Activated CD4-positive, alpha-beta T cell treated with anti-CD3 and anti-CD28 coated beads, Interleukin-2, amount 10 ng/mL, durations not matched to agents 24 days and 14 days (primary cell): ENCODE measurements around the gene SOX2. TPM values are rescaled to one million over a fixed set of nuclear protein-coding genes. Genes with fewer than 3 reads are reported as not detected.

Source experiments
- DNase-seq: peaks from one replicate; pipeline ENCODE4 v3.0.0; 2022
- H3K27ac Mint-ChIP-seq: one replicate; pipeline ENCODE4 v1.8.0; 2022; ENCODE audit warnings: mild to moderate bottlenecking, mixed read lengths
- H3K27me3 Mint-ChIP-seq: one replicate; pipeline ENCODE4 v1.8.0; 2022; ENCODE audit warnings: mixed read lengths
- H3K36me3 Mint-ChIP-seq: one replicate; pipeline ENCODE4 v1.8.0; 2022; ENCODE audit warnings: low read depth, mild to moderate bottlenecking, mixed read lengths
- H3K4me1 Mint-ChIP-seq: one replicate; pipeline ENCODE4 v1.8.0; 2021; ENCODE audit warnings: mixed read lengths
- H3K4me3 Mint-ChIP-seq: one replicate; pipeline ENCODE4 v1.8.0; 2022; ENCODE audit warnings: mild to moderate bottlenecking, moderate library complexity, mixed read lengths
- H3K9me3 Mint-ChIP-seq: one replicate; pipeline ENCODE4 v1.8.0; 2021; ENCODE audit warnings: mixed read lengths
- intact Hi-C: fragments of 100-400 bp; cut with micrococcal nuclease; formaldehyde crosslinking; loops from one replicate; pipeline ENCODE4 v1.15.1; 2023
- total RNA-seq: library from RNA; stranded (reverse); gene quantifications from 2 replicates; pipeline ENCODE4 v1.2.3, GENCODE V29; 2022

The SOX2 gene
- not detected in 2 replicates for total RNA-seq

DNA sequence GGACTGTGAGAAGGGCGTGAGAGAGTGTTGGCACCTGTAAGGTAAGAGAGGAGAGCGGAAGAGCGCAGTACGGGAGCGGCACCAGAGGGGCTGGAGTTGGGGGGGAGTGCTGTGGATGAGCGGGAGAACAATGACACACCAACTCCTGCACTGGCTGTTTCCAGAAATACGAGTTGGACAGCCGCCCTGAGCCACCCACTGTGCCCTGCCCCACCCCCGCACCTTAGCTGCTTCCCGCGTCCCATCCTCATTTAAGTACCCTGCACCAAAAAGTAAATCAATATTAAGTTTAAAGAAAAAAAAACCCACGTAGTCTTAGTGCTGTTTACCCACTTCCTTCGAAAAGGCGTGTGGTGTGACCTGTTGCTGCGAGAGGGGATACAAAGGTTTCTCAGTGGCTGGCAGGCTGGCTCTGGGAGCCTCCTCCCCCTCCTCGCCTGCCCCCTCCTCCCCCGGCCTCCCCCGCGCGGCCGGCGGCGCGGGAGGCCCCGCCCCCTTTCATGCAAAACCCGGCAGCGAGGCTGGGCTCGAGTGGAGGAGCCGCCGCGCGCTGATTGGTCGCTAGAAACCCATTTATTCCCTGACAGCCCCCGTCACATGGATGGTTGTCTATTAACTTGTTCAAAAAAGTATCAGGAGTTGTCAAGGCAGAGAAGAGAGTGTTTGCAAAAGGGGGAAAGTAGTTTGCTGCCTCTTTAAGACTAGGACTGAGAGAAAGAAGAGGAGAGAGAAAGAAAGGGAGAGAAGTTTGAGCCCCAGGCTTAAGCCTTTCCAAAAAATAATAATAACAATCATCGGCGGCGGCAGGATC is at the start of gene SOX2:
Gene SOX2 (plus strand): TSS at position 601 of the 811 bp plus-strand sequence. CDS start 436 bp downstream, outside the sequence.
- H3K36me3 Mint-ChIP-seq: no peaks in the 10 kb centered on the region
- DNase-seq: peak; percentile 61
- intact Hi-C loops: loop anchor here (1.0 kb wide), 2 partner anchors 9 to 13 kb away; no protein-coding TSS in a partner anchor
- peaks cover 4% of the 10 kb centered on the region for H3K9me3 Mint-ChIP-seq
- H3K27me3 Mint-ChIP-seq: peaks cover 66% of the 10 kb centered on the region
- H3K4me1 Mint-ChIP-seq: peaks cover 6% of the 10 kb centered on the region
- H3K27ac Mint-ChIP-seq: peak within 1 kb of the TSS; percentile 20
- H3K4me3 Mint-ChIP-seq: no peak within 1 kb of the TSS

DNA sequence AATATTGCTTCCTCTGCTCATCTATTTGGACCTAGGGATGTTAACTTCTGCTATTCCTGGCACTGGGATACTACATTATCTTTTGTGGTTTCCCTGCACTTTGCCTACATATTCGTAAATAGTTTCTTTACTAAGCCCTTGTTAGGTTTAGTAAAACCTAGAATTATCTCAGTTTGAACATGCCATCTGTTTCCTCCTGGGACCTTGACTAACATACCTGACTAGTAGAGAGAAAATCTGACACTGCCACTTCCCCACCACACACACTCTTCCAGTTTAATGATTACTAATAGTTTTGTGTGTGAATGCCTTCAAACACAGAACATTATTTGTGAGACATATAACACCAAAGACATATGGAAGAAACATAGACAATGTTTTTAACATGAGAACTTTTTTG is 28.2 kb upstream of the SOX2 start:
- Mint-ChIP-seq H3K9me3 (no peaks in the 10 kb centered on the region), H3K4me1 (no peaks in the 10 kb centered on the region), H3K27ac (no peak overlapping the region), H3K36me3 (no peaks in the 10 kb centered on the region), H3K4me3 (no peak overlapping the region), H3K27me3 (peaks cover 2% of the 10 kb centered on the region)
- no peak for DNase-seq
- intact Hi-C loops: no loop called here

DNA sequence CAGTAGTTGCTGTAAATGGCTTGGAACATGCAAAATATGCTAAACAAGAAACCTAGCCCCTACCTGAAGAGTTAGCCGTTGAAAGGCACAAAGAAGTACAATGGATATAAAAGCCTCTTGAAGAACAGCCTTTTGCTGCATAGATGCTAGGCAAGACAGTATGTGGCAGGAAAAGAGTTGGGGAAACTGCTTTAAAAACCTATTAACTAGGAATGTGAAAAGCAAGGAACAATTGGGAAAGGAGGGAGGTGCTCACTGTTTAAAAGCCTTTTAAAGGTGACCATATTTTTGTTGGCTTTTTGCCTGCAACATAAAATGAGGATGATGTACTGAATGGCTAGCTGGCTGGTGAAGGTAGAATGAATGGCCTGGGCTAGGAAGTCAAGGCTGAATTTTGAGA is 24.5 kb upstream of the SOX2 start:
- no peak overlapping the region for H3K27ac Mint-ChIP-seq
- no peak for DNase-seq
- no peak overlapping the region for H3K4me3 Mint-ChIP-seq
- H3K27me3 Mint-ChIP-seq: peaks cover 4% of the 10 kb centered on the region
- H3K36me3 Mint-ChIP-seq: no peaks in the 10 kb centered on the region
- no peaks in the 10 kb centered on the region for H3K4me1 Mint-ChIP-seq
- intact Hi-C loops: no loop called here
- no peaks in the 10 kb centered on the region for H3K9me3 Mint-ChIP-seq

DNA sequence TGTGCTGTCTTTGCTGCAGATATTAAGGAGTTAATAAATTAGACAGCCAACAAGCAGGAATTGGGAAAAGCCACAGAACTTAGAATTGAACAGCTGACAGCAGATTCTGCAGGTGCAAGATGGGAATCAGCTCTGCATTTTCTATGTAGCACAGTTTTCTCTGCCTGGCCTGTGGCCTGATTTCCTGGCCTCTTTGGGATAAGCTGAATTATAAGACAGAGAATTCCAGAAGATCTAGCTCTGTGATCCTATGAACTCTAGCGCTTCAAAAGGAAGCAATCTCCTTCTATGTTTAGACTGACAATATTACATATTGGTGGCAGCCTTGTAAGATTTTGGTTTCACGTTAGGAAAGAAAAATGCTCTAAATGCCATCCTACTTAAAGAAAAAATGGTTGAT is 24.0 kb upstream of the SOX2 start:
- DNase-seq: no peak
- no peaks in the 10 kb centered on the region for H3K9me3 Mint-ChIP-seq
- intact Hi-C loops: no loop called here
- no peaks in the 10 kb centered on the region for H3K4me1 Mint-ChIP-seq
- no peak overlapping the region for H3K27ac Mint-ChIP-seq
- no peaks in the 10 kb centered on the region for H3K36me3 Mint-ChIP-seq
- H3K4me3 Mint-ChIP-seq: no peak overlapping the region
- peaks cover 7% of the 10 kb centered on the region for H3K27me3 Mint-ChIP-seq

DNA sequence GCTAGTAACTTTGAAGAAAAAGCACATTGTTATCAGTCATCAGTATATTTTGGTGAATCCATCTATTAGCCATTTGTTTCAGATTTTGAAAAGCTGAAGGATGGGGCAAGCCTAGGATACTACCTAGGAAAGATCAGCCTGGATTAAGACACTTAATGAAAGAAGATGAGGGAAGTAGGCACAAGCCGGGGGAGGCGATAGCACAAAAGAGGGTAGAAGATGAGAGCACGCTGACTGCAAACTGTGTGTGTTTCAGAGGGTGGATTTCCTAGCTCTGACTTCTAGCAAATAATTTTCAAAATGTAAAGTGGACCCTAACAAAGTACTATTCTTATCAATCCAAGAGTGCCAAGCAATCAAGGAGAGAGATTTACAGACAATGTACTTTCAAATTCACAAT is 22.2 kb upstream of the SOX2 start:
- Mint-ChIP-seq H3K4me1 (no peaks in the 10 kb centered on the region), H3K36me3 (no peaks in the 10 kb centered on the region), H3K4me3 (no peak overlapping the region), H3K9me3 (no peaks in the 10 kb centered on the region), H3K27me3 (peaks cover 14% of the 10 kb centered on the region), H3K27ac (no peak overlapping the region)
- intact Hi-C loops: no loop called here
- no peak for DNase-seq

DNA sequence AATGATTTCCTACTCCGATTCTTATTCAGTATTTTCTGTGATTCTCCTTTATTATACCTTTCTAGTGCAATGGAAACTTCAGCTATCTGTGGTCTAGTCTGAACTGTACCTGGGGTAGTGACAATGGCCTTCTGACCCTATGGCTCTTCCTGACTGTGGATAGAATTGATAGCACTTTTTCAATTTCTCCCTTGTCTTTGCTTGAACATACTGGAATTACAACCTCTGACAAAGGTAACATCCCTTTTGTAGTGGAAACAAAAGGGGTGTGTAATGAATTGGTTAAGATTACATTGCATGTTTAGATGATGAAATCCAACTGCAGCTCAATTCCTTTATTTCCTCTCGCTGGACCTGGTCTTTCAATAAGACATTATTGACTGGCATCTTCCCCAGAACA is 21.0 kb upstream of the SOX2 start:
- Mint-ChIP-seq H3K4me3 (no peak overlapping the region), H3K9me3 (no peaks in the 10 kb centered on the region), H3K27ac (no peak overlapping the region), H3K4me1 (peaks cover 2% of the 10 kb centered on the region), H3K36me3 (no peaks in the 10 kb centered on the region), H3K27me3 (peaks cover 22% of the 10 kb centered on the region)
- intact Hi-C loops: loop anchor here (5.0 kb wide), 1 partner anchor 37 kb away; no protein-coding TSS in a partner anchor
- DNase-seq: no peak

DNA sequence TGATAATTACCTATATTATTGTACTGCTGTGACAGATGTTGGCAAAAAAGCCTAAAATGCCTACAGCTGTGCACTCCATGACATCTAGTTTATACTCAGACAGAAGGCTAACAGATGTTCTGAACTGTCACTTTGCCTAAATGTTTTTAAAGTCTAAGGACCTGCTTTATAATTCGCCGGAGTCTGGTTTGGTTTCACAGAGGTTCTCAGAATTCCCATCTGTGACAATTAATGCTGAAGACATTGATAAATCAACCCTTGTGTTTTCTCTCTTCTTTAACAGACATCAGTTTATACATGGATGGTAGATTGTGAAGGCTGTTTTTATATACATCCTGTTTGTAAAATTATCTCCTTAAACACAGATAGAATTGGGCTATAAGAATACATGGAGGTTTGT is 19.8 kb upstream of the SOX2 start:
- Mint-ChIP-seq H3K4me1 (peaks cover 2% of the 10 kb centered on the region), H3K27me3 (peaks cover 31% of the 10 kb centered on the region), H3K4me3 (no peak overlapping the region), H3K27ac (no peak overlapping the region), H3K36me3 (no peaks in the 10 kb centered on the region), H3K9me3 (no peaks in the 10 kb centered on the region)
- no peak for DNase-seq
- intact Hi-C loops: loop anchor here (5.0 kb wide), 1 partner anchor 35 kb away; no protein-coding TSS in a partner anchor

DNA sequence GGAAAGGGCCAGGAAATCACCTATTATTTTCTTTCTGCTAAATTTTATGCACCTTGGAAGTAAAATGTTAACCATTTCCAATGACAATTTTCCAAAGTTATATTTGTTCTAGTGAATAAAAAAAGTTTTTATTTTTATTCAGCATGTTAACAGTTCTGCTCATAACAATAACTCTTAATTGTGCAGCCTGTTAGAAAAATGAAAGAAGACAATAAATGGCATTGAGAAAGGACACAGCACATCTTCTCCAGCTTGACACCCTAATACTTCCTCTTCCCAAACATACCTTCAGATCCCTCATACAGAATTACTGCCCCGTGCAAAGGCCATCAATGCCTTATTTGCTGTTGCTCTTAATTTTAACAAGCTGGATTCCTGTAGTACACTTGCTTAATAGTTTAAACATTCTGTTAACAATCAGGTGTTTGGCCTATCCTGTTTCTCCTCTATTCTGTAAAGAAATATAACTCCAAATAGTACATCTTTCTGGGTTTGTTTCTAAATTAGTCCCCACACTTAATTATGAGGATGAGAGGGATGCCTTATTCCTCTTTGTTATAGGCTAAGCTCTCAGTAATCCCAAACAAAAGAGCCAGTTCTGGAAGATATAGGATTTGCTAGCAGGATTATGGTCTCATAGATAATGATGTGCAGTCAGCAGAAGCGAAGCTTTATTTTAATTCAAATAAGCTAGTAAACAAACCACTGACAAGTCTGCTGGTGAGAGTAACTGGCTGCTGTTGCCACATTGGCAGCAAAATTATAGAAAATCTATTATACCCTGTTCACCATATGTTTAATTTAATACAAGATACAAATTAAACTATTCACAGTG is 19.2 kb upstream of the SOX2 start:
- intact Hi-C loops: loop anchor here (5.0 kb wide), 1 partner anchor 35 kb away; no protein-coding TSS in a partner anchor
- Mint-ChIP-seq H3K27ac (no peak overlapping the region), H3K4me1 (peaks cover 2% of the 10 kb centered on the region), H3K27me3 (peaks cover 36% of the 10 kb centered on the region), H3K4me3 (no peak overlapping the region), H3K9me3 (no peaks in the 10 kb centered on the region), H3K36me3 (no peaks in the 10 kb centered on the region)
- DNase-seq: no peak

DNA sequence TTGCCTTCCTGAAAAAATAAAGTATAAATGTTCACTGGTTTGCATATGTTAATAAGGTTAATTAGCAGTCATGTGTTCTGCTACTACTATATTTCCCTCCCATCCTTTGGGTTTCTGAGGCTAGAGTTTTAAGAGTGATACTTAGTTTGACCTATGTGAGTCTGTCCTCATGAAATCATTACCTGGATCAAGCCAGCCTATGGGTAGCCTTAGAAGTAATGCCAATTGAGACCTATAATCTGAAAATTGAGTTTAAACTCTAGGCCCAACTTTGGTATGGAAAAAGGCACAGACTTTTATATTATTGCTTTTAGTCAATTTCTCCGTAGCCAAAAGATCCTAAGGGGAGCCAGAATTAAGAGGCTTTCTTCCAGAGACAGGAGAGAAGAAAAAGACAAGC is 18.4 kb upstream of the SOX2 start:
- Mint-ChIP-seq H3K36me3 (no peaks in the 10 kb centered on the region), H3K27me3 (peaks cover 43% of the 10 kb centered on the region), H3K4me1 (peaks cover 2% of the 10 kb centered on the region), H3K4me3 (no peak overlapping the region), H3K9me3 (no peaks in the 10 kb centered on the region), H3K27ac (no peak overlapping the region)
- intact Hi-C loops: loop anchor here (5.0 kb wide), 1 partner anchor 34 kb away; no protein-coding TSS in a partner anchor
- DNase-seq: no peak

DNA sequence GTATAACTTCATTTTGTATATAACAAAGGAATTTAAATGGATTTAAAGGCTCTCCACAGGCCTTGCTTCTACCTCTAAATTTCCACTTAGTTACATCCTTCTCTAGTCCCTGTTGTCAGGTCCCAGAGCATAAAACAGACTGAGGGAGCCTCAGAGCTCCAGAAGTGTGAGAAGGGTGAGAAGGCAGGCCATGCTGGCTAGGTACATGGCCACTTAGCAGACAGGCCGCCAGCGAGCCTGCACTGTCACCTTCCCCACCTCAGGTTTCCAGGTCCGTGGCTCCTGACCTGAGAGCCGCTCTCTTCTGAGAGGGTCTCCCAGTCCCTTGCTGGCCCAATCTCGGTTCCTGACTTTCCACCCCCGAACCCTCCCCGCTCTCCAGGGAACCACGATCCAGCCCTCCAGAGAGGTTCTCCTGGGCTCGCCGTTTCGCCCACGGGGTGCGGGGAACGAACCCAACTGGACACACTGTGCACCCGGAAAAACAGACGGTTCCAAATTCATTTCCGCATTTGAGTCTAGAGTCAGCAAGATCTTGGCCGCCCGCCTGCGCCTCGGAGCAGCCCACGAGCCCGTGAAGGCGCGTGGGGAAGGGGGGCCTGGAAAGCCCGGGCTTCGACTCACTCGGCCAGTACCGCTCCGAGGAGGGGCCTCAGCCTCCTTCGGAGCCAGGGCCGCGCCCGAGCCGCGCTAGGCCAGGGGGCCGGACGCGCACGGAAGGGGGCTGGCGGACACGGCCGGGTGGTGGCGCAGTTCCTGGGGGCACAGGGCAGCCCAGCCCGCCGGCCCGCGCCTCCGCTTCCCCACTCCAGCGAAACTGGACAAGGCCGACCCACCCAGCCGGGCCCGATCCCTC is 16.7 kb upstream of the SOX2 start:
- intact Hi-C loops: loop anchor here (5.0 kb wide), 1 partner anchor 32 kb away; no protein-coding TSS in a partner anchor
- peak; percentile 54 for DNase-seq
- H3K4me3 Mint-ChIP-seq: no peak overlapping the region
- no peaks in the 10 kb centered on the region for H3K9me3 Mint-ChIP-seq
- H3K4me1 Mint-ChIP-seq: peaks cover 2% of the 10 kb centered on the region
- no peak overlapping the region for H3K27ac Mint-ChIP-seq
- no peaks in the 10 kb centered on the region for H3K36me3 Mint-ChIP-seq
- peaks cover 61% of the 10 kb centered on the region for H3K27me3 Mint-ChIP-seq

DNA sequence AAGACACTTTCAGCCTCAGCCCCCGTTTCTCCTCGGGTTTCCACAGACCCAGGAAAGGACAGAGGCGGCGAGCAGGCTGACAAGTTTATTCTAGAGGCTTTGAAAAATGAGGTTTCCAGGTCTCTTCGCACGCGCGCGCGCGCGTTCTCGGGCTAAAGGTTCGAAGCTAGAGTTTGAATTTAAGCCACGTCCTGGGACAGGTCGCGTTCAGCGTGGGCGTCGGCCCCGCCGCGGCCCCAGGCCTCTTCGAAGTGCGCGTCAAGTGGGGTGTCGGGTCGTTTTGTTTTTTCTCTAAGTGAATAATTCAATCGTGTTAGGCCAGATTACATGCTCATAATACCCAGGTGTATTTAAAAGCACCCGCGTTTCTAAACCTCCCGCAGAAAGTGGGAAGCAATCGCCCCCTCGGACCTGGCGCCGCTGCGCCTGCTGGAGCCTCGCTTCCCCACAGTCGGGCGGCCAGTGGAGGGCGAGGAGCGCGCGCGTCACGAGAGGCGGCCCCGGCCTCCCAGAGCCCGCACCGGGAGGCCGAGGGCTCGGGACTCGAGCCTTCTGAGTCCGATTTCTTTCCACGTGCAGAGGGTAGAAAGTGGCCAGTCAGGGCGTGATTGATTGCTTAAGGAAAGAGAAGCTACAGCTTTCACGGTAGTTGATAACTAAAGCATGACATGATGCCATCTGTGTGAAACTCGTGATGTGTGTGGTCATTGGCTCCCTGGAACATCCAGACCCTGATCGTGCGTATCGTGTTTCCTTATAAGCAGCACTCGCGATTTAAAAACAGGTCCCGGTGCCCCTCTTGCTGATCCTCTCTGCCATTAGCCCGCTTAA is 15.8 kb upstream of the SOX2 start:
- Mint-ChIP-seq H3K9me3 (peaks cover 7% of the 10 kb centered on the region), H3K36me3 (no peaks in the 10 kb centered on the region), H3K27ac (no peak overlapping the region), H3K4me3 (peak overlapping the region; percentile 54), H3K27me3 (peaks cover 69% of the 10 kb centered on the region), H3K4me1 (peaks cover 10% of the 10 kb centered on the region)
- peak; percentile 55 for DNase-seq
- intact Hi-C loops: no loop called here

DNA sequence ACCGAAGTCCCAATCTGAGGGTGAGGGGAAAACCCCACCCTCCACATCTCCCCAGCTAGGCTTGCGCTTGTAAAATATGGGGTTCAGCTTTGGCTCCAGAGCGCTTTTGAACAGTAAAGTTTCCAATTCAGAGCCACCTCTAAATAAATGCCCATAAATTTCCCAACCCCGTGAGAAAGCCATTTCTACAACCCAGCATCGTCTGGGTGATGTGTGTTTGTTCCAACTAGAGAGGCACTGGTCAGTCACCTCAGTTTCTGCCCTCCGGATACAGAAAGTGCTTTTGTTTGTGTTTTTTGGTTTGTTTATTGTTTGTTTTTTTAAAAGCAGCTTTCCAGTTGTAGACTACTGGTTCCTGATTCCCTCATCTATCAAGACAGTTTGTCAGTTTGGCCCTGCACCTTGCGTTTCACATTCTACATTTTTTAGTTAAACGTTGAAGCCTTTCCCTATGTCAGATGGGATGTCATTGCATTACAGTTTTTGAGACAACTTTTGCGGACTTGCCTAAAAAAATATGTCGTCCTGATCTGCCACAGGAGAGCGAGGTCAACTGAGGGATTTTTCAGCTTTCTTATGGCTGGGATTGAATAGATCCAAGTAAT is 15.0 kb upstream of the SOX2 start:
- Mint-ChIP-seq H3K36me3 (no peaks in the 10 kb centered on the region), H3K9me3 (peaks cover 7% of the 10 kb centered on the region), H3K4me3 (no peak overlapping the region), H3K4me1 (peaks cover 10% of the 10 kb centered on the region), H3K27ac (no peak overlapping the region), H3K27me3 (peaks cover 73% of the 10 kb centered on the region)
- no peak for DNase-seq
- intact Hi-C loops: no loop called here
